Ovary (tissue), 3 donors: Measurements from ENCODE around the gene GCC2.

Experiments used
- CTCF ChIP-seq, 3 donors: fragments of 450-650 bp in 2 of 3; fragments of 200-600 bp in 1 of 3; IDR thresholded peaks; one replicate each; pipeline versions ENCODE4 v1.5.1 to v1.8.0; 2016 to 2022; ENCODE audit warnings: antibody characterized with exemption in 3 of 3, mild to moderate bottlenecking in 1 of 3
- EP300 ChIP-seq: sonication (generic); formaldehyde crosslinking; IDR thresholded peaks from one replicate; pipeline ENCODE4 v1.6.1; 2017; ENCODE audit warnings: antibody characterized with exemption
- POLR2A ChIP-seq: fragments of 450-650 bp; IDR thresholded peaks from one replicate; pipeline ENCODE4 v1.6.1; 2017; ENCODE audit warnings: antibody characterized with exemption, mild to moderate bottlenecking, moderate library complexity
- donor health status: DM: no; HTN: no; CAD: no.

GRCh38 chr2:108538000-108538625 is 89.1 kb downstream of the GCC2 start:
- TF ChIP-seq CTCF (IDR thresholded peaks at IDR 0.05) (no peak), POLR2A (no peak), EP300 (no peak)
